Measurements from ENCODE around the gene AVPI1. TPM values are rescaled to one million over a fixed set of nuclear protein-coding genes. Genes with fewer than 3 reads are reported as not detected.

Gene AVPI1
- total and polyA plus RNA-seq, 12 donors = 13.1 to 158 (median 25.0) TPM

- intact Hi-C loops (cut with DNase I) = no loop called here
- Histone ChIP-seq H3K27ac (peak overlapping the region in 1 of 5 donors; percentile 71), H3K9me3 (replicated peaks in 1 of 3) (no peaks in the 10 kb centered on the region), H3K4me1 (replicated peaks in 1 of 2) (peaks cover 0 to 16% of the 10 kb centered on the region in 2 donors), H3K27me3 (no peaks in the 10 kb centered on the region), H3K4me3 (no peak overlapping the region), H3K36me3 (replicated peaks in 1 of 2) (peaks cover 0 to 9% of the 10 kb centered on the region in 2 donors)
- no peak for DNase-seq
- 92 to 98% (median 95%) methylated on average over 2 of the region's 2 CpGs for WGBS, 4 donors
- TF ChIP-seq POLR2A (IDR thresholded peaks at IDR 0.05) = no peak
- no peak for TF ChIP-seq CTCF (IDR thresholded peaks at IDR 0.05)
Observed at GRCh38 chr10:97719602-97720001, 32.6 kb upstream of the AVPI1 start.

GRCh38 chr10:97718659-97719142 is 31.7 kb upstream of the AVPI1 start:
- Histone ChIP-seq H3K36me3 (replicated peaks in 1 of 2) (peaks cover 0 to 9% of the 10 kb centered on the region in 2 donors), H3K9me3 (replicated peaks in 1 of 3) (no peaks in the 10 kb centered on the region), H3K4me1 (replicated peaks in 1 of 2) (peaks cover 0 to 16% of the 10 kb centered on the region in 2 donors), H3K27me3 (no peaks in the 10 kb centered on the region), H3K4me3 (no peak overlapping the region), H3K27ac (peak overlapping the region in 1 of 5 donors; percentile 71)
- intact Hi-C loops (cut with DNase I) = no loop called here
- no peak for TF ChIP-seq CTCF (IDR thresholded peaks at IDR 0.05)
- TF ChIP-seq POLR2A (IDR thresholded peaks at IDR 0.05) = no peak
- peak in 4 of 7 donors; percentile 18 to 69 (median 50) for DNase-seq
- 44 to 74% (median 56%) methylated on average over 8 of the region's 8 CpGs for WGBS, 4 donors

GRCh38 chr10:97718178-97718577 is 31.1 kb upstream of the AVPI1 start:
- H3K4me1 ChIP-seq (replicated peaks in 1 of 2) = peaks cover 0 to 18% of the 10 kb centered on the region in 2 donors

GRCh38 chr10:97717627-97718026 is 30.6 kb upstream of the AVPI1 start:
- Histone ChIP-seq H3K36me3 (replicated peaks in 1 of 2) (peaks cover 0 to 9% of the 10 kb centered on the region in 2 donors), H3K27me3 (no peaks in the 10 kb centered on the region), H3K27ac (peak overlapping the region in 2 of 5 donors; percentile 14 to 71), H3K4me3 (no peak overlapping the region), H3K9me3 (replicated peaks in 1 of 3) (no peaks in the 10 kb centered on the region), H3K4me1 (replicated peaks in 1 of 2) (peaks cover 0 to 22% of the 10 kb centered on the region in 2 donors)
- no peak for DNase-seq
- intact Hi-C loops (cut with DNase I) = no loop called here
- no peak for TF ChIP-seq CTCF (IDR thresholded peaks at IDR 0.05)
- TF ChIP-seq POLR2A (IDR thresholded peaks at IDR 0.05) = no peak
- 90 to 94% (median 92%) methylated on average over 6 to 7 of the region's 7 CpGs for WGBS, 4 donors

More at GRCh38 chr10:97718178-97718577, 31.1 kb upstream of the AVPI1 start:
- H3K4me3 ChIP-seq = no peak overlapping the region
- DNase-seq = peak in 1 of 7 donors; percentile 61
- H3K27me3 ChIP-seq = no peaks in the 10 kb centered on the region
- H3K27ac ChIP-seq = peak overlapping the region in 2 of 5 donors; percentile 14 to 71
- intact Hi-C loops (cut with DNase I) = no loop called here
- H3K9me3 ChIP-seq (replicated peaks in 1 of 3) = no peaks in the 10 kb centered on the region
- TF ChIP-seq POLR2A (IDR thresholded peaks at IDR 0.05) (no peak), CTCF (IDR thresholded peaks at IDR 0.05) (no peak)
- WGBS, 4 donors = 65 to 74% (median 72%) methylated on average over 6 of the region's 6 CpGs
- peaks cover 0 to 9% of the 10 kb centered on the region in 2 donors for H3K36me3 ChIP-seq (replicated peaks in 1 of 2)
